ENCODE measurements around the gene NOP16. TPM values are rescaled to one million over a fixed set of nuclear protein-coding genes. Genes with fewer than 3 reads are reported as not detected.

The NOP16 gene
- total RNA-seq, 4 donors from 2014 or later, result 21.9 to 33.9 (median 30.5) TPM

DNA sequence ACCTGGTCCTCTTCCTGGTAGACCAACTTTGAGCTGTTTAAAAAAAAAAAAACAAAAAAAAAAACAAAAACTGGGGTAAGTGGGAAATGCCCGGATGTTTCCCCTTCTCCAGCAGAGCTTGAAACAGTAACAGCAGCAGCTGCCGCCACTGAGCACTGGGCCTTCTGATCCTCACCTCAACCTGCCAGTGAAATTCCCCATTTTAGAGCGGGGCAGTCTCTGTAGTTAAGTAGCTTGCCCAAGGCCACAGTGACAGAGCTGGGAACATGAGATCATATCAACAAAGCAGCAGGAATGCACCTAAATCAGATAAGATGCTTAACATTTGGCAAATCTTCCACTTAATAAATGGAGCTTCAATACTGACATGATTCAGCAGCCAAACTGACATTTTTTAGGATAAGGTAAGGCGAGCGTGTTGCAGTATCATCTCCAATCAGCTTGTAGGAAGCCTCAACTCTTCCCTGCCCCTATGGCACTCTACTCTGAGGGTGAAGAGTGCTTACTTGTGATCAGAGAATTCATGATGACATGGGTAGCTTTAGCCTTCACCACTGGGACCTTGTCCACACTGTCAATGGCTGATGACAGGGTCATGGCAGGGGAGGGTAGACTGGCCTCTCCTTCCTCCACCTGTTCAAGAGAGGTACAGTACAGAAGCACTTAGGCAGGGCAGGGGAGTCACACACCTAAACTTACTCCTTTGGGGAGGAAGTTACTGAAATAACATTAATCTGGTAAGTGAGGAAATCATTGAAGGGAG is 36.1 kb downstream of the NOP16 start:
- H3K27ac ChIP-seq, result no peak overlapping the region
- TF ChIP-seq EP300 (IDR thresholded peaks at IDR 0.05) (no peak), POLR2AphosphoS5 (IDR thresholded peaks at IDR 0.05) (no peak), POLR2A (IDR thresholded peaks at IDR 0.05) (no peak)
- TF ChIP-seq, protein P1, sequence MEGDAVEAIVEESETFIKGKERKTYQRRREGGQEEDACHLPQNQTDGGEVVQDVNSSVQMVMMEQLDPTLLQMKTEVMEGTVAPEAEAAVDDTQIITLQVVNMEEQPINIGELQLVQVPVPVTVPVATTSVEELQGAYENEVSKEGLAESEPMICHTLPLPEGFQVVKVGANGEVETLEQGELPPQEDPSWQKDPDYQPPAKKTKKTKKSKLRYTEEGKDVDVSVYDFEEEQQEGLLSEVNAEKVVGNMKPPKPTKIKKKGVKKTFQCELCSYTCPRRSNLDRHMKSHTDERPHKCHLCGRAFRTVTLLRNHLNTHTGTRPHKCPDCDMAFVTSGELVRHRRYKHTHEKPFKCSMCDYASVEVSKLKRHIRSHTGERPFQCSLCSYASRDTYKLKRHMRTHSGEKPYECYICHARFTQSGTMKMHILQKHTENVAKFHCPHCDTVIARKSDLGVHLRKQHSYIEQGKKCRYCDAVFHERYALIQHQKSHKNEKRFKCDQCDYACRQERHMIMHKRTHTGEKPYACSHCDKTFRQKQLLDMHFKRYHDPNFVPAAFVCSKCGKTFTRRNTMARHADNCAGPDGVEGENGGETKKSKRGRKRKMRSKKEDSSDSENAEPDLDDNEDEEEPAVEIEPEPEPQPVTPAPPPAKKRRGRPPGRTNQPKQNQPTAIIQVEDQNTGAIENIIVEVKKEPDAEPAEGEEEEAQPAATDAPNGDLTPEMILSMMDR (IDR thresholded peaks at IDR 0.05), result no peak
- H3K4me1 ChIP-seq, result no peaks in the 10 kb centered on the region
- H3K4me3 ChIP-seq, result no peak overlapping the region
- DNase-seq (ENCODE audit: low spot score in 2 of 2), result no peak
- H3K36me3 ChIP-seq, result peaks cover 84% of the 10 kb centered on the region
- H3K9me3 ChIP-seq, result no peaks in the 10 kb centered on the region
- no peaks in the 10 kb centered on the region for H3K27me3 ChIP-seq
- 60% methylated on average over 5 of the region's 5 CpGs for WGBS

DNA sequence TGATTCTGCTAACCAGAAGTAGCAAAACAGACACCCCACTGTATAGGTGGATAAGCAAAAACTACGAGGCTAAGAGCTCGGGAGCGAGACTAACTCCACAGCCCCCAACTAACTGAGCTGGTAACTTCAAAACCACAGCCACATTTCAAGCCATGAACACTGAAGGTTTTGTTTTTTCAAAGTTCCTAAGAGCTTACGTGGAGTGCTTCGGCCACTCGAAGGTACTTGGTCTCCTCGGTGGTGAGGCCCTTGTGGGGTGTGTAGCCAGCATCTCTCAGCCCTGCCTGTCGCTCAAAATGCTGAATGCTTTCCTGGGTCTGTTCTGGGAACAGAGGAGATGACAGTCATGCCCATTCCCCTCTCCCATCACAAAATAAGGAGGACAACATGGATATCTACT is 38.0 kb downstream of the NOP16 start:
- Histone ChIP-seq H3K9me3 (no peaks in the 10 kb centered on the region), H3K4me1 (no peaks in the 10 kb centered on the region), H3K4me3 (no peak overlapping the region), H3K27ac (no peak overlapping the region), H3K27me3 (no peaks in the 10 kb centered on the region), H3K36me3 (peaks cover 97% of the 10 kb centered on the region)
- no peak for DNase-seq (ENCODE audit: low spot score in 2 of 2)
- TF ChIP-seq EP300 (IDR thresholded peaks at IDR 0.05) (no peak), POLR2AphosphoS5 (IDR thresholded peaks at IDR 0.05) (no peak), POLR2A (IDR thresholded peaks at IDR 0.05) (no peak)
- TF ChIP-seq, protein P1 (IDR thresholded peaks at IDR 0.05), result no peak
- 93% methylated on average over 8 of the region's 8 CpGs for WGBS

DNA sequence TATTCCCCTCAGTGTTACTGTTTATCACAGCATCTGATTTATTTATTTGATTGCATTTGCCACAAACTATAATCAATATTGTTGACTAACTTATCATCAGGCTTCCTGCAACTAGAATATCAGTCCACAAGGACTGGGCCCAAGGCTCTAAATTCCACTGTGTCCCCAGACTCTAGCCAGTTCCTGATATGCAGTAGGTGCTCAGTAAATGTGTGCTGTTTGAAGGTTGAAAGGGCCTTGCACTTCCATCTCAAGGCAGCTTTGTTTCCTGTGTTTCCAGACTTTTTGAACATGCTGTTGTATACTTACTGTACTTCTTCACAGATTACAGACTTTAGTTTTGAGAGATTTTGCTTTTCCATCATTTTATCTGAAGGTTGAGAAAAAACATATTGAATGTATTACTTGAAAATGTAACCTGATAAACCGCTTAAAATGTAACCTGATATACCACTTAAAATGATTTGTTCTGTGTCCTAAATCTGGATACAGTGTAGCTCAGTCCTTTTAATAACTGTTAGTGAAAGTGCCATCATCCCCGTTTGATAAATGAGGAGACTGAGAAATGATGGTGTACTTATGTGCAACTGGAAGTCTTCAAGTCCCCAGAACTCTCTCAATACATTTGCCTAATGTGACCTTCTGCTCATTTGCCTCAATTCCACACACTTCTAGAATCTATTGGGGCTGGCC is 45.5 kb downstream of the NOP16 start:
- H3K36me3 ChIP-seq, result peaks cover 52% of the 10 kb centered on the region
- no peak for DNase-seq (ENCODE audit: low spot score in 2 of 2)
- H3K9me3 ChIP-seq, result no peaks in the 10 kb centered on the region
- no peak for TF ChIP-seq EP300 (IDR thresholded peaks at IDR 0.05)
- TF ChIP-seq, protein P1 (IDR thresholded peaks at IDR 0.05), result no peak
- no peak for TF ChIP-seq POLR2AphosphoS5 (IDR thresholded peaks at IDR 0.05)
- TF ChIP-seq POLR2A (IDR thresholded peaks at IDR 0.05), result no peak
- H3K27me3 ChIP-seq, result no peaks in the 10 kb centered on the region
- H3K4me1 ChIP-seq, result no peaks in the 10 kb centered on the region
- 56% methylated on average over 2 of the region's 2 CpGs for WGBS
- H3K27ac ChIP-seq, result no peak overlapping the region
- H3K4me3 ChIP-seq, result no peak overlapping the region

DNA sequence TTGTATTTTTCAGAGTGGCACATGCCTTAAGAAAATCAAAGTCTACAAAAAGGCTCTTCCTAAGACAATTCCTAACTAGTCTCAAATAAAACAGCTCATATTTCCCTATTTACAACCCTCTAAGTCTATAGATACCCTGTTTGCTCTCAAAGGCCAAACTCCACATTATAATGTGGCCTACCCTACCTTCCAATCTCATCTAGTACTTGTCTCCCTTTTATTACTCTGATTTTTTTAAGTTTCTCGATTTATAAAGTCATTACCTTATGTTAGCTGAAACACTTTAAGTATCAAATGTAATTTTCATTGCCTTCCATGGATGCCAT is 46.3 kb downstream of the NOP16 start:
- peaks cover 52% of the 10 kb centered on the region for H3K36me3 ChIP-seq

More for the DNA sequence above, 46.3 kb downstream of the NOP16 start:
- Histone ChIP-seq H3K27ac (no peak overlapping the region), H3K9me3 (no peaks in the 10 kb centered on the region), H3K4me1 (no peaks in the 10 kb centered on the region), H3K4me3 (no peak overlapping the region), H3K27me3 (no peaks in the 10 kb centered on the region)
- DNase-seq (ENCODE audit: low spot score in 2 of 2), result no peak
- TF ChIP-seq, protein P1 (IDR thresholded peaks at IDR 0.05), result no peak
- TF ChIP-seq EP300 (IDR thresholded peaks at IDR 0.05), result no peak
- no peak for TF ChIP-seq POLR2A (IDR thresholded peaks at IDR 0.05)
- no peak for TF ChIP-seq POLR2AphosphoS5 (IDR thresholded peaks at IDR 0.05)
- WGBS, result 91% methylated on average over 1 of the region's 1 CpG
